Posterior vena cava (tissue), 2 donors: ENCODE results near the gene MED12L. TPM values are rescaled to one million over a fixed set of nuclear protein-coding genes. Genes with fewer than 3 reads are reported as not detected.

Source experiments
- DNase-seq: peaks from one replicate; pipeline ENCODE4 v3.0.0-alpha.2; 2020; ENCODE audit warnings: low spot score
- intact Hi-C, 2 donors: fragments of 100-400 bp; cut with DNase I; formaldehyde crosslinking; loops; one replicate each; pipeline versions ENCODE4 v1.14.1 to v1.14.2; 2022 to 2023
- total RNA-seq, 2 donors: library from RNA; stranded (reverse); fragmentation: NEBNext Ultra II Directional; extraction: Animal tissue kit (Norgen Biotek cat#: 25700); gene quantifications; one replicate each; pipeline ENCODE4 v1.2.1, GENCODE V29; 2021
- donor health status: DM: yes; HTN: yes; CAD: no.
- donor health status: DM: yes; HTN: yes; CAD: no.

MED12L gene
- total RNA-seq, 2 donors from 2014 or later: 0.60 to 1.00 TPM

DNA sequence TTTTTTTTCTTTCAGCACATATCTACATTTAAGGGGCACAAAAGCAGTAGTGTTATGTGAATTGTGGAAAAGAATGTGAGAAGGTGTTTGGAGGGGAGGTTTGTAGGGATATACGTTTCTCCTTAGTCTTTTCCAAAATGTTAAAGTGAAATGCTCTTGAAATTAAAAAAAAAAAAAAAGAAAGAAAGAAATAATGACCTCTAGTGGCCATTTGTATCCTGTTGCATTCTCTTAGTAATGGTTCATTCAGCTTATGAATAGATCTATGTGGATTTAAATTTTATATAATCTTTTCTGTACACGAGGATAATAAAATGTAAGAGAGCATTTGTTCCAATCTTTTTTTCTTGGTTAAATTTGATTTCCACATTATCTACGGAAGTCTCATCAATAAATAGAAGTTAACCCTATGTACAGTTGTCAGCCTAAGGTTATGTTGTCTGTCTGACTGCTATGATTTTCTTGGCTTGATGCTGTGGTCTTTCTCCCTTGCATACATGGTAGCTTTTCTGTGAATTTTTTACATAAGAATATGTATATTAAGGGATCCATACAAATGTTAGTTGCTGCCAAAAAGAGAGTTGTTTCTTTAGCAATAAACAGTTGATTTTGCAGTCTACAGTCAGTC is 242.2 kb downstream of the MED12L start:
- intact Hi-C loops: no loop called here
- no peak for DNase-seq

DNA sequence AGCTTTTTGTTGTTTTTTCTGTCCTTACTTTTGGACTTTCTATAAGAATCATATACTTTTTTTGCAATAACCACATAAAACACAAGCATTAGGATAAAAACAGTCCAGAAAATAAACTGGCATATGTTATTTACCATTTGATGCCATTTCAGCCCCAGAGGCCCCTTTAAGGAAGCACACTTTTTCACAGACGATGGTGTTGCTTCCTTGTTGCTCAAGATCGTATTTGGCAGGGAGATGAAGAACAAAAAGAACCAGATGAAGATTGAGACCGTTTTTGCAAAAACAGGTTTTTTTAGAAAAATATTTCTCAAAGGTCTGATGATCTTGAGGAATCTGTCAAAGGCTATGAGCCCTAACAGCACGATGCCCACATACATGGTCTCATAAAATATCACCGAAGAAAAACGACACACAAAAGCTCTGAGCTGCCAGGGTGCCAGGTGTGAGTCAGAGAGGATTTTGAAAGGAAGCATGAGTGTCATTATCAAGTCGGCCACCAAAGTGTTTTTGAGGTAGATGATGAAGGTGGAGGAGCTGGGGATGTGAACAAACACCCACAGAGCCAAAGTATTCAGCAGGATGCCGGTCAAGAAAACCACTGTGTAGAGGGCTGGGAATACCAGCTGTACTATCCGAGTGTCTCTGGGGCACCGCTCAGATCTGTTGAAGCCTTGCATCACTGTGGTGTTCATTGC is 243.0 kb downstream of the MED12L start:
- intact Hi-C loops: no loop called here
- DNase-seq: no peak

DNA sequence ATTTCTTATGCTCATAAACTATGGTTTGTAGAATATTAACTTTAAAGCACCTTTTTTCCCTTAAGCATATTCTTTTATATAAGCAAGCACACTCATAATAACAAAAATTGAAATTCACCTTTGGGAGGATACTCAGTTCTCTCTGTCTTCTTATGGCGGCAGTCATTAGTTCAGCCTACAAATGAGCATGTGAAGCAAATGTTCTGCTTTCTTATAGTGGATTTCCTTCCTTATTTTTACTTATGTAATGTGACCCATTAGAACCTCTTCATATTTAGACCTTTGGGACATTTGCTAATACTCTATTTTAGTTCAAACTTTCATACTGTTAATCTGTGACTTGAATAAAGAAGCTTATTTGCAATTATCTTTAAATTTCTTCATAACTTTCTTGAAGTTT is 243.9 kb downstream of the MED12L start, which contains the start of gene P2RY13:
Gene P2RY13, minus strand, starts transcription at position 187 of the 400 bp plus-strand sequence. Its CDS starts 21 bp downstream, at position 166.
- DNase-seq: no peak
- intact Hi-C loops: no loop called here

DNA sequence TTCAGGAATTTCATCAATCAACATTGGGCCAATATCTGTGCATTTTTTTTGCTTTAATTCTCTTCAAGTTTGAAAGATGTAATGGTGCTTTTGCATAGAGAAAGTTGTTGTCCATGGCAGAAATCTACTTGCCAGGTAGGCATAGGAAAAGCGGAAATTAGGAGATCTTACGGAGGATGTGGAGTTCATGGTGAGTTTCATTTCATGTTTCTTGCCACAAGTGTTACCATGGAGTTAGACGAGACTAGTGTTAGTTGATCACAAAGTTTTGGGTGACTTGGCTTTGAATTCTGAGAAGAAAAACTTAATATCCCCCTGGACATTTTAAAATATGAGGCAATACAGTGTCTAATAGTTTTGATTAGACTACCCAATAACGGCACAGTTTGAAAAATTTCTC is 244.9 kb downstream of the MED12L start:
- no peak for DNase-seq
- intact Hi-C loops: no loop called here

DNA sequence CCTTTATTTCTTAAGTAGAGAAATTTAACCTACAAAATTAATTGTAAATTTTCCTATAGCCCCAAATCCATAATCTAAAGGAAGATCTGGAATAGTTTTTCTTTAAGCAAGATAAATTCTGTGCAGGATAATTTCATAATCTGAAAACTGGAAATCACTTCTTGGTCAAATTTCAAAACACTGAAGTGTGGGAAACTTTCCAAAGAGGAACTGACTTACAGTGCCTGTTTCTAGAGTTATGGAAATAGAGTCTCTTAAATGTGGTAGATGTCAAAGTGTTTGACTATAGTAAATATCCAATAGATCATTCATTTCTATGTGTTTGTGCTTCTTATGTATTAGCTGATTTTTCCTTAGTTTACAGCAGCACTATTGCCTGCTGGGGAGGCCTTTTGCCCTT is 245.4 kb downstream of the MED12L start:
- DNase-seq: no peak
- intact Hi-C loops: no loop called here

DNA sequence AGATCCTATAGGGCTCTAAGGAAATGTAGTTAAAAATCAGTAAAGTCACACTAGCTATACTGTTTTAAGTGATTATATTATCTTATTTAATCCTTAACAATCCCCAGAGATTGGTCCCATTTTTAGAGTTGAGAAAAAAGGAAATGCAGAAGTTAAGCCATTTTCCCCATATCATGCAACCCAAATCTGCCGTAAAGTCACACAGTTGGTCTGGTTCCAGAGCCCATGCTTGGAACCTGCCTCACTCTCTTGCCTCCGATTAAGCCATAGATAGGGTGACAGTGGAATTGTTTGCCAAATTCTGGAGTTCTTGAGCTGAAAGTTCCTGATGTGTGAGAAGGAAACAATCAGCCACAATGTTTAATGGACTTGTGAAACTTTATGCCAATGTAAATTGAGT is 246.2 kb downstream of the MED12L start:
- DNase-seq: no peak
- intact Hi-C loops: no loop called here

DNA sequence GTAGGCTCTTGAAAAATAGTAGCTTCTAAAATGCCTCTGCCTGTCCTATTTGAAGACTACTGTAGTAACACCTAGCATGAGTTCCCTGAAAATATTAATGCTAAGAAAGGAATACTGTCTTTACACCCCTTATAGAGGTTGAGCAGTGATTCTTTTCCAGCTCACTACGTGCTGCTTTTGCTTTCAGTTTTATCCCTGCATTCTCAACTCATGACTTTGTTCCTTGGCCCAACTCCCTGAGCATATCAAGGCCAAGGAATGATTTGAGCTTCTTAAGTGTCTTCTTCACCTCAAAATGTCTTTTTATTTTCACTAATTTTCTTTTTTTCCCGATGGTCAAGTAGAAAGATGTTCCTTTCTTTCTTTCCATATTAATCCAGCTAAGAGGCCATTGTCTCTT is 260.4 kb downstream of the MED12L start:
- no peak for DNase-seq
- intact Hi-C loops: no loop called here

DNA sequence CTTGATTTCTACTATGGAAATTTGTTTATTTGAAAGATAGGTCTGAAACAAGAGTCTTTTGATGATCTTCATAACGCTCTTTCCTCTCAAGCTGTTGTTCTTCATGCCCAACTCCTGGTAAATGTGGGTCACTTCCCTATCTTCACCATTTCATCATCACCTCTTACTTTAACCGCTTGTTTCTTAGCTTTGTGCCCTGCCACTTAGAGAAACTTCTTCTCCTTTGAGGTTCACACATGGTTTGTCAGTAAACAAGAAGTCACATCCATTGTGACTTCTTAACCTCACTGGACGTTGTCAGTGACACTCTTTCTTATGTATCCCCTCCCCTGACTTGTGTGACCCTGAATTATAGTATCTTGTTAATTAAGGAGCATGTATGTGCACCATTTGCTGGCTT is 260.8 kb downstream of the MED12L start:
- intact Hi-C loops: no loop called here
- DNase-seq: no peak

DNA sequence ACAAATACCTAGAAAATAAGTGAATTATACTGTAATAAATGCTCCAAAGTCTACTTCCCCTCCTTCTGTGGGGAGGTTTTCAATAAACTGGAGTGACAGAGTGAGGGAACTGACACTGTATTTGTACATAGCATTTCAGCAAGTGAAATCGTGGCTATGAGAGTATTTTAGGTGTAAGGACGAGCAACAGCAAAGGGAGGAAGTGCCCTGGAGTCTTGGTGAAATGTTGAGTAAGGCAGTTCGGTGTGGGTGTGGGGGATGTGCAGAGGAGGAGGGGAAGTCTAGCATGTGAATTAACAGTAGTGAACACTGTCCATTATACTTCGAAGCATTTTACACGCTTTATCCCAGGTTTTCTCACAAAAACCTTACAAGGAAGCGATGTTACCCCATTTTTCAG is 262.0 kb downstream of the MED12L start:
- no peak for DNase-seq
- intact Hi-C loops: no loop called here

DNA sequence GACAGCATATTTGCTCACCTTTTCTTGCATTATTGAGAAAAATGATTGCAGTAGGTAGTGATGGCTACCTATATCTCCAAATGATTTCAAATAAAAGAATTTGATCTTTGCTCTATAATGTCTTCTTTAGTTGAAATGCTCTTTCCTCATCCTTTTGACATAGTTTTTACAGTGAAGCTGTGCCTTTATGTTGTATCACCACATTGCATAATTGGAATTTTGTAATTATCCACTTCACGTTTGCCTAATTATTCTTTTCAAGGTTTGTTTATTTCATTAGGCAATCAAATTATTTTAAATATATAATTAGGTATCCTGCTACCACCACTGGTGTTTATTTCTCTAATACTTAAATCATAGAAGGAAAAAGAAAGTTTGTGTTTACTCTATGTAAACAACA is 265.2 kb downstream of the MED12L start:
- intact Hi-C loops: no loop called here
- no peak for DNase-seq

DNA sequence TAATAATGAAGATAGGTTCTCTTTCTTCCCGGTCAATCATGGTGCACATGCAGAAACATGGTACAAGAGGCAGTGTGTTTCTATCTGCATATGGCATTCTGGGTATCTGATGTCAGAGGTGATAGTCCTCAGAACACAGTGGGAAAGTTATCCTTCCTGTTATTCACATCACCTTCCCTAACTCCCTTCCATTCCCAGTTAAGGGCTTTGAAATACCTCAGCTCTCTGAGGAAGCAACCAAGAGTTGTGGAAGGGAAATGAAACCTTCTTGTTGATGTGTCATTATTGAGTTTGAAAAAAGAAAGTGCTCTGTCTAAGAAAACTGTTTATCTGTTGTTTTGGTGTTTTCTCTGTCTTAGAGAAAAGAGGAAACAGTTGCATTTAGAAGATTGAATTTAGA is 265.8 kb downstream of the MED12L start:
- intact Hi-C loops: no loop called here
- no peak for DNase-seq

DNA sequence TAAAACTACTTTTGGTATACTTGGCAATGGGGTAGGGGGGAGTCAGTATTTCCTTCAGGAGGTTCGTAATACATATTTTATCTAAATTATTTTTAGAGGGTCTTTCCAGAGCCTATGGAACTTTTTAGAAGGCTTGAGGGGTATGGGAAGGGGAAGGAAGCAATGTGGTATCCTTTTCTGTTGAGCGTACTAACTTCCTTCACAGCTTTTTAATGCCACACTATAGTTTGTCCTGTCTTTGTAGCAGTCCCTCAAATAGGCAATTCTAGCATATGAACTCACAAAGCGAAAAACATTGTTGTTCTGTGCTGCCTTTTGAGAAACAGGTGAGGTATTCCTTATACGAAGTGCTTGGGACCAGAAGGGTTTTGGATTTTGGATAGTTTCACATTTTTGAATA is 266.2 kb downstream of the MED12L start:
- DNase-seq: no peak
- intact Hi-C loops: no loop called here

DNA sequence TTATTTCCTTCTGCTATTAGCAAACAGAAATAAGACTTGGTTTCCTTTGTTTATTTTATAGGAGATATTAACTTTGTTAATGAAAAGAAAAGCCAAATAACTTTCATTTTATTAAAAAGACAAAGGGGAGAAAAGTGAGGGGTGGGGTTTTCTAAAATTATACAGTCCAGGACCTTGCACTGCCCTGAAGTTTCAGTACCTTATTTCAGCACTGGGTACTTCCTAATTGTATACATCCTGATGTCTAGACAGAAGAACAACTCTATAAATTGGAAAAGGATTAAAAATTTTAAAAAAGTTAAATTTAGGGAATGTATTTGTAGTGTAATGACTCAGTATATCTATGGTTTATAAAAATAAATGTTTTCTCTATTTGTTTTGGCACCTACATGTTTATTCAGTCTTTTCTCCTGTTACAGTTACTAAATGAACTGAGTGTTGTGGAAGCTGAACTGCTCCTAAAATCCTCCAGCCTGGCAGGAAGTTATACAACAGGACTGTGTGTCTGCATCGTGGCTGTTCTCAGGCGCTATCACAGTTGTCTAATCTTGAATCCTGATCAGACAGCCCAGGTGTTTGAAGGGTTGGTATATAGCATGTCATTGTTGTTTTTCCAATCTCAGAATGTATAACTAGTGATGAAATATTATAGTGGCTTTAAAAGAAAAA is 271.5 kb downstream of the MED12L start:
- intact Hi-C loops: no loop called here
- no peak for DNase-seq

DNA sequence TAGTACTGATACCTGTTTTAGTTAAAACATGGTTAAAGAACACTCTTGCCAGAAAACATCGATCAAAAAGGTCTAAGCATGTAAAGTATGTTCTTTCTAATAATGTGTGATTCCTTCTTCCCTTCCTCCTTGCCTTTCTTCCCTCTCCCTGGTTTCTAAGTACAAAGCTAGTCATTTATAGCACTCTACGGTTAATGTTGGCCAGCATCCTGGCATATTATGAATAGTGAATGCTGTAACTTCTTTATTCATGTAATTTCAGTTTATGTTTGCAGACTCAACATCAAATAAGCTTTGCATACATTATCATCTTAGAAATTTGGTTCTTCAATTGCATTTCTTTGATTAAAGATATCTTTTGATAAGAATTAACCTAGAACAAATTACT is 272.0 kb downstream of the MED12L start:
- intact Hi-C loops: no loop called here
- DNase-seq: no peak

DNA sequence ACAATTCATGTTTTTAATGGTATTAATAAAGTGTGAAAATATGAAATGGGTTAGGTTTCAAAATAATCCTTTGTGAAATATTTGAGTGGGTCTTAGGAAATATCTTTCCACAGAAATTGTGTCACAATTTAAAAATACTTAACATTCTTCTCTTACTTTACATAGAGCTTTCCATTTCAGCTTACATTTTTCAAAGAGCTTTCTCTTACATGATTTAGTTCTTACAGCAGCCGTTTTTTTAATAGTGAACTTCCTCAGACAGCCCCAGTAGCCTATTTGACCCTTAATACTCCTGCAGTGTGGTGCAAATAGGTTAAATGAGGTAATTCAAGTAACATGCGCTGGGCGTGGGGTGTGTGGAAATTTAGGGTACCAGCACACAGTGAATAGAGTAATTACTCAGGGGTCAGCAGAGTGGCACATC is 277.3 kb downstream of the MED12L start:
- intact Hi-C loops: no loop called here
- DNase-seq: no peak

DNA sequence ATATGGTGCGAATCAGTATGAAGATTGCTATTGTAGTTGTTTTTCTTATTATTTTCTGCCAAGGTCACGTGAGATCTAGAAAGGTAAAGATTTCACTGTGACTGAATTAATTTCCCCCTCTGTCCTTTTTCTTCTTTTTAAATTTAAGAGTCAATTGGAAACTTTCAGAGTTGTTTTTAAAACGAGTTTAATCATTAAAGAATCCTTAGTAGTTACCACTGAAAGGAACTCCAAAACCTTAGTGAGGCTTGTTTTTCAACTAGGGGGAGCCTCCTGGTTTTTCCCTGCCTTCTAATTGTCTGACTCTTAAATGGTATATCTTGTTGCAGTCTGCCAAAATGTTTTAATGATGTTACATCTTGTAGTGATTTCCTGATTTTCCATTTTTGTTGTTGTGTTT is 281.5 kb downstream of the MED12L start:
- intact Hi-C loops: no loop called here

DNA sequence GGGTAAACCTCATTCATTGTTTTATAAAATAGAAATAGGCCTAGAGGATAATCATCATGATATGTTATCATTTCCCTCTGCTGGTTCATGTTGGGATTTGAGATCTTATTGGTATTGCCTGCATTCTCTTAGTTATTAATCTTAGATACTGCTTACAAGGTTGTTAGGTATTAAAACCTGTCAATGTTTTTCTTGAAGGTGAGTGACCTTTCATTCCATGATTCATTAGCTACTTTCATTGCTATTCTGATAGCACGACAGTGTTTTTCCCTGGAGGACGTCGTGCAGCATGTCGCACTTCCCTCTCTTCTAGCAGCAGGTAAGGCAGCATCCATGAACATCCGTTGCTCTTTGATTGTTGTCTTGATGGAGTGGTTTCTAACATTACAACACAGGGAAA is 282.0 kb downstream of the MED12L start:
- intact Hi-C loops: no loop called here
- DNase-seq: no peak

More for the DNA sequence above, 281.5 kb downstream of the MED12L start:
- DNase-seq: no peak

DNA sequence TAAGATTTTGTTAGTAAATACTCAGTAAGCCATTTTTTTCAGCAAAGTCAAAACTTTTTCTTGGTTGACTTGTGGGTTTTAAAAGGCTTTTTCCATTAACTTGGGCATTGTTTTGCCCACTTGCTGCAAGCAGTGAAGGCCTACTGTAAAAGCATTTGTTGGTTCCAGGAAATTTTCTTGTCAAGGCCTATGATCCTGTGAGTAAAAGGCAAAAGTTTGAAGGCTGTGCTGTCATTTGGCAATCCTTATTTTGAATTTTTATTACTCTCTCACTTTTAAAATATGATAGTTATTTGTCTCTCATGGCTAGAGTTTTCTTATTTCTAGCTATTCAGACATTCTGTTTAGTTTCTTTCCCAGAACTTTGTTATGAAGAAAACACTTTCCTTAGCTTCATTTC is 286.1 kb downstream of the MED12L start:
- DNase-seq: no peak
- intact Hi-C loops: no loop called here

DNA sequence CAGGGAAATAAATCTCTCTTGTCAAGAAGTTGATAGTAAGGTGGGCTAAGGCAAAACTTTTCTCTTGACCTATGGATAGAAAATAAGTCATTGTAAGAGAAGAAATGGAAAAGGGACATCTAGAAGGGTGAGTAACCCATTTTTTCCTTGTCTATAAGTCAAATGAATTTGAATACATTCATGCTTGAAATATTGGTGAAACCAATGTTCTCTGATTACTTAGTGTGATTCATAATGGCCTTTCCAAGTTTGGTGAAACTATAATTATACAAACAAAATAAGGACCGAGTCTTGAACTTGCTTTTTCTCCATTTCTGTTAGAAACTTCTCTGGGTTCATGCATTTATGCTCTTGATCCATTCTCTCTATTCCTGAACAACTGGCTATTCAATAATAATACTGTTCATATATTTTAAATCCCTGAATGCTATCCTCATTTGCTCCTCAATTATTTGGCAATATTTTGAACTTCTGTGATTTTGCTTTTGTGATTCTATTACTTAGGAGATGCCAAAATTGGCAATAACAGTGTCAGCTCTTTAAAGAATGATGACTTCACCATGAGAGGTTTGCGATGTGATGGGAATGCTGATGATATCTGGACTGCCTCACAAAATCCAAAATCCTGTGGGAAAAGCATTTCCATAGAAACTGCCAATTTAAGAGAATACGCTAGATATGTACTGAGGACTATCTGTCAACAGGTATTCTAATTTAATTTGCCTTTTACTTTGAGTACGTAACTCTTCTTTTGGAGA is 286.8 kb downstream of the MED12L start:
- intact Hi-C loops: no loop called here
- DNase-seq: no peak

DNA sequence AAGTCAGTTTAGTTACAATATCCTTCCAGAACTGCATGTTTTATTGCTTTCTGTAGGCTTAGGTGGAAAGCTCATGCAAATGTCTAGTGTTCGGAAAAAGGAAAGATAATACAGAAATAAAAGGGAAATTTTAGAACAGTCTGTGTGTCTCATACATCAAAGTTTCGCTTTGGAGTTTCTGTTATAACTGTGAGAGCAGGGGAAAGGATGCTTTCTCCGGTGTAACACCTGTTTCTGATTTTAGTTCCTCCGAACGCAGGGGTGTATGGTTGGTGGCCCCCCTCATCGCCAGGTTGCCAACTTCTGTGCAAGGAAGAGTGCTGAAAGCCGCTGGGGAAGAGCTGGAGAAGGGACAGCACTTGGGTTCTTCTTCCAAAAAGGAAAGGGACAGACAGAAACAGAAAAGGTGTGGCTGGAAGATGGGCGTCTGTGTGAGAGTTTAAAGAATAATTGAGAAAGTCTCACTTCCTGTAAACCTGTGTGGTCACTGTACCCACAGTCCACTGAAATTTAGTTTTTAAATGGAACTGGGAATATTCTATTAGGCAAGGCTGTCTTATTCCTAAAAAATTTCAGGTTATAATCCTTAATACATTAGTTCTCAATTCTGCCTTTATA is 292.4 kb downstream of the MED12L start:
- intact Hi-C loops: no loop called here
- no peak for DNase-seq
